GM19438 (cell line): ENCODE results near the gene MGMT.

Experiments
- ATAC-seq: cut with Tn5 transposase; IDR thresholded peaks from one replicate; pipeline ENCODE4 v1.9.1; 2021; ENCODE audit warnings: low read depth; ENCODE audit not compliant: unreplicated experiment

MGMT gene

GRCh38 chr10:129613377-129613980 lies 146.4 kb downstream of the MGMT start:
- ATAC-seq = no peak

GRCh38 chr10:129614341-129614740 lies 147.3 kb downstream of the MGMT start:
- ATAC-seq = no peak

- no peak for ATAC-seq
Observed at GRCh38 chr10:129615381-129615780, 148.3 kb downstream of the MGMT start.

- ATAC-seq = no peak
Observed at GRCh38 chr10:129615921-129616525, 149.0 kb downstream of the MGMT start.

GRCh38 chr10:129617768-129618167 lies 150.7 kb downstream of the MGMT start:
- no peak for ATAC-seq

- no peak for ATAC-seq
Observed at GRCh38 chr10:129621062-129621461, 154.0 kb downstream of the MGMT start.

GRCh38 chr10:129621693-129622092 lies 154.7 kb downstream of the MGMT start:
- no peak for ATAC-seq

GRCh38 chr10:129622291-129622690 lies 155.2 kb downstream of the MGMT start:
- no peak for ATAC-seq

GRCh38 chr10:129622736-129623135 lies 155.7 kb downstream of the MGMT start:
- ATAC-seq = no peak

- no peak for ATAC-seq
Observed at GRCh38 chr10:129624526-129624925, 157.5 kb downstream of the MGMT start.

GRCh38 chr10:129626309-129626708 lies 159.3 kb downstream of the MGMT start:
- ATAC-seq = no peak

GRCh38 chr10:129626796-129627435 lies 159.9 kb downstream of the MGMT start:
- ATAC-seq = no peak

- no peak for ATAC-seq
Observed at GRCh38 chr10:129627442-129627841, 160.4 kb downstream of the MGMT start.

- no peak for ATAC-seq
Observed at GRCh38 chr10:129628823-129629222, 161.8 kb downstream of the MGMT start.

GRCh38 chr10:129629911-129630310 lies 162.9 kb downstream of the MGMT start:
- no peak for ATAC-seq

- ATAC-seq = no peak
Observed at GRCh38 chr10:129631006-129631405, 164.0 kb downstream of the MGMT start.

GRCh38 chr10:129631870-129632623 lies 165.0 kb downstream of the MGMT start:
- ATAC-seq = no peak

- no peak for ATAC-seq
Observed at GRCh38 chr10:129637010-129637409, 170.0 kb downstream of the MGMT start.

- ATAC-seq = no peak
Observed at GRCh38 chr10:129637846-129638245, 170.8 kb downstream of the MGMT start.

GRCh38 chr10:129641351-129641750 lies 174.3 kb downstream of the MGMT start:
- ATAC-seq = no peak

GRCh38 chr10:129641982-129642381 lies 174.9 kb downstream of the MGMT start:
- no peak for ATAC-seq
